NCI-H748 treated with DMSO at 0.1 percent for 48 hours (cell line): ENCODE data around the gene HOXB1.
"Not testable (repeated sequence)": the region's sequence is repeated elsewhere in the genome, so short reads cannot be mapped to it uniquely, and the experiment has no call there.

Experiments used
- DNase-seq: peaks from one replicate; lab custom pipeline; 2025; lab: John Stamatoyannopoulos, UW

The HOXB1 gene

DNA sequence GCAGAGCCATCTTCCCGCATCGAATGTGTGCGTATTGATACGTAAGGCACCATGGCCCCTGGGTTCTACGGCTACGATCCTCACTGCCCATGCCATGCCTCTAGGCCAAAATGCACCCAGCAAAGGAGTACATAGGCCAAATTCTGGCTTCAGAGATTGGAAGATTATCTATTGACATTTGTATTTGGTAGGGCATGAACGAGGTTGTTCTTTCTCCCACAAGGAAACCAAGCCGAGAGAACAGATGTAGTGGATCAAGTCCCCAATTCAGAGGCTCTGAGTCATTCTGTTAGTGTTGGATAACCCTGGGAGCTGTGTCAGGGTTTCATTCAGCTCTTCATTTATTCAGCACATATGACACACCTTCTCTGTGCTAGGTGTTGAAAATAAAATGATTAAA lies 36.5 kb downstream of the HOXB1 start:
- no peak for DNase-seq

GRCh38 chr17:48492401-48493298 lies 38.2 kb downstream of the HOXB1 start:
- peak; percentile 80 for DNase-seq

DNA sequence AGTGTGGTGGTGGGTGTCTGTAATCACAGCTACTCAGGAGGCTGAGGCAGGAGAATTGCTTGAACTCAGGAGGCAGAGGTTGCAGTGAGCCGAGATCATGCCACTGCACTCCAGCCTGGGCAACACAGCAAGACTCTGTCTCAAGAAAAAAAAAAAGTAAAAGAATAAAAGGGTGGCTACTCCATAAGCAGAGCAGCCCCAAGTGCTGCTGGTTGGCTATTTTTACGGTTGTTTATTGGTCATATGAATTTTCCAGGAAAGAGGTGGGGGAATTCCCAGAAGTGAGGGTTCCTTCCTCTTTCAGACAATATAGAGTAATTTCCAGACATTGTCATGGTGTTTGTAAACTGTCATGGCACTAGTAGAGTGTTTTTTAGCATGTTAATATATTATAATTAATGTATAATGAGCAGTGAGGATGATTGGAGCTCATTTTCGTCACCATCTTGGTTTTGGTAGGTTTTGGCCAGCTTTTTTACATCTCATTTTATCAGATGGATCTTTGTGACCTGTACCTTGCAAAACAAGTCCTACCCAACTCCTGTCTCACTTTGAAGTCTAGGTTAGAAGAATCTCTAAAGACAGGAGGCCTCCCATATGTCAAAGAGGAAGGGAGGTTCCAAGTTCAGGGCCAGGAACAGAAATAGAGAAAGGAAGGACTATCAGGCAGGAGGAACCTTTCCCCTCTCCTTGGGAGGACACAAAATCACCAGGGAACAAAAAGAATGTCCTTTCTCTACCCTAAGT lies 39.1 kb downstream of the HOXB1 start:
- no peak for DNase-seq

- DNase-seq: no peak
These were observed 40.3 kb downstream of the HOXB1 start for GRCh38 chr17:48490451-48490892.

- DNase-seq: no peak
These were observed 41.0 kb downstream of the HOXB1 start for GRCh38 chr17:48489781-48490180.

DNA sequence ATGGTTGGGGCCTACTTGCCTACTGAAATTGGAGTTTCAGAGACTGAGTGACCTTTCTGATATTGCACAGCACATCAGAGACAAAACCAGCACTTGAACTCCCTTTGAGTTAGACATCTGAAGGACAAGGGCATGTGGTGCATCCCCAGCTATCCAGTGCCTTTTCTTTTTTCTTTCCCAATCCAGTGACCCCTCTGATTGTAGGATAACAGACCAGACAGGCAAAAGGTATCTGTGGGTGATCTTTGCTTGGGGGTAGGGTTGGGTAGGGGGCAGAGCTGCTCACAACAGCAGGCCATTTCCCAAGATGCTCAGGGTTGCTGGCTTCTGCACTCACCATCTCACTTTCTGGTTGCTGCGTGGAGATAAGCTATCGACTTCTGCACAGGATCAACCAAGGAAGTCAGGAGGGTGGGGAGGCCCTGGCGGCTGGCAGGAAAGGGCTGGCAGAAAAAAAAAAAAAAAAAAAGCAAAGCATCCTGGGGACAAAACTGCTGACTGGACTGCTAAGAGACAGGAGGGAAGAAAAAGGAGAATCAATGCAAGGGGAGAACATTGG lies 42.2 kb downstream of the HOXB1 start:
- no peak for DNase-seq

- DNase-seq: no peak
These were observed 43.6 kb downstream of the HOXB1 start for GRCh38 chr17:48487221-48487620.

DNA sequence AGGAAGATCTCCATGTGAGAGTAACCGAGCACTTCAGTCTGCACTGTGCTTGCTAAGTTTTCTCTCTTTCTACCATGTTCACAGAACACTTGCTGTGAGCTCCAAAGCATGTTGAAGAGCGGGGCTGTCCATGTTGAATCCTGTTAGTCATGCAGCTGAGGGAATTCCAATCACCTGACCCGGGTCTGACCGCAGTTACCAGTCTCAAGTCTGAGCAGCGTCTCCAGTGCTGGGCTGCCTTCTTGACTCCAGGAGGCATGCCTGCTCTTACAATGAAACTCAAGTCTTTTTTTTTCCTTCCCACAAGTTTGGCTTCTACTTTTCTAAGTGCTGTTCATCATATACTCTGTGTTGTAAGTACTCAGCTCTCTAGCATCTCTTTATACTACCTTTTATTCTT lies 44.3 kb downstream of the HOXB1 start:
- DNase-seq: no peak

DNA sequence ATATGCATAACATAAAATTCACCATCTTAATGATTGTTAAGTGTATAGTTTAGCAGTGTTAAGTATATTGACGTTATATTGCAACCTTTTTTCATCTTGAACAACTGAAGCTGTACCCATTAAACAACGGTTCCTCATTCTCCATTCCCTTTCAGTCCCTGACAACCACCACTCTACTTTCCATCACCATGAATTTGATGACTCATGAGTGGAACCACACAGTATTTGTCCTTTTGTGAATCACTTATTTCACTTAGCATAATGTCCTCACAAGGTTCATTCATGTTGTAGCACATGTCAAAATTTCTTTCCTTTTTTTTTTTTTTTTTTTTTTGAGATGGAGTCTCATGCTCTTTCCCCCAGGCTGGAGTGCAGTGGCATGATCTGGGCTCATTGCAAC lies 46.0 kb downstream of the HOXB1 start:
- no peak for DNase-seq

GRCh38 chr17:48484256-48484655 lies 46.6 kb downstream of the HOXB1 start:
- DNase-seq: no peak

- no peak for DNase-seq
These were observed 47.2 kb downstream of the HOXB1 start for GRCh38 chr17:48483471-48484131.

GRCh38 chr17:48483004-48483403 lies 47.8 kb downstream of the HOXB1 start:
- no peak for DNase-seq

DNA sequence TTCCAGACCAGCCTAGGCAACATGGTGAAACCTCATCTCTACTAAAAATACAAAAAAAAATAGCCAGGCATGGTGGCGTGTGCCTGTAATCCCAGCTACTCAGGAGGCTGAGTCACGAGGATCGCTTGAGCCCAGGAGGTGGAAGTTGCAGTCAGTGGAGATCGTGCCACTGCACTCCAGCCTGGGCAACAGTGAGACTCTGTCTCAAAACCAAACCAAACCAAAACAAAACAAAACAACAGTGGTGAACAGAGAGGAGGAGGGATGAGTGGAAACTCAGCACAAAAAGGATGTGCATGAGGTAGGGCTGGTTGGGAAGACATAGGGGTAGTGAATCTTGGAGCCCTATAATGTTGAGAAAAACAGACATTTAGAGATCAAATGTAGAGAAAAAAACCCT lies 48.5 kb downstream of the HOXB1 start:
- DNase-seq: not testable (repeated sequence)

- DNase-seq: no peak
These were observed 51.8 kb downstream of the HOXB1 start for GRCh38 chr17:48479014-48479402.
